GM21390 (cell line): ENCODE measurements around the gene SYMPK.
A peak's percentile ranks its signal among the peaks of the same experiment; 100 is the strongest.

Source experiments
- ATAC-seq: cut with Tn5 transposase; IDR thresholded peaks from one replicate; pipeline ENCODE4 v1.9.1; 2021; ENCODE audit not compliant: unreplicated experiment

The SYMPK gene

GRCh38 chr19:45886427-45887199 lies 23.7 kb upstream of the SYMPK start:
- peak; percentile 50 for ATAC-seq

- ATAC-seq = peak; percentile 48
Measured at GRCh38 chr19:45885556-45886426, 22.8 kb upstream of the SYMPK start, which contains the start of gene IRF2BP1. TSS of gene IRF2BP1 (minus strand) at chr19:45886141. CDS start at chr19:45885774, 367 bp downstream.

- ATAC-seq = no peak
Measured at GRCh38 chr19:45884682-45885555, 22.0 kb upstream of the SYMPK start.

GRCh38 chr19:45883881-45884681 lies 21.1 kb upstream of the SYMPK start:
- no peak for ATAC-seq

GRCh38 chr19:45883586-45883880 lies 20.6 kb upstream of the SYMPK start:
- no peak for ATAC-seq

- ATAC-seq = no peak
Measured at GRCh38 chr19:45882652-45883585, 20.0 kb upstream of the SYMPK start.

GRCh38 chr19:45881909-45882528 lies 19.1 kb upstream of the SYMPK start:
- no peak for ATAC-seq

- no peak for ATAC-seq
Measured at GRCh38 chr19:45881082-45881908, 18.3 kb upstream of the SYMPK start.

- no peak for ATAC-seq
Measured at GRCh38 chr19:45879971-45880370, 17.0 kb upstream of the SYMPK start.

GRCh38 chr19:45879055-45879454 lies 16.1 kb upstream of the SYMPK start:
- no peak for ATAC-seq

- no peak for ATAC-seq
Measured at GRCh38 chr19:45878043-45878794, 15.3 kb upstream of the SYMPK start.

- ATAC-seq = no peak
Measured at GRCh38 chr19:45876411-45877197, 13.7 kb upstream of the SYMPK start.

GRCh38 chr19:45876161-45876410 lies 13.1 kb upstream of the SYMPK start:
- no peak for ATAC-seq

- no peak for ATAC-seq
Measured at GRCh38 chr19:45874620-45874966, 11.6 kb upstream of the SYMPK start.

GRCh38 chr19:45873219-45873772 lies 10.3 kb upstream of the SYMPK start:
- no peak for ATAC-seq

GRCh38 chr19:45872095-45872919 lies 9.4 kb upstream of the SYMPK start:
- ATAC-seq = no peak
